Prostate gland (tissue), 2 donors: ENCODE measurements around the gene BMX.

Source experiments
- POLR2A ChIP-seq: fragments of 450-650 bp; IDR thresholded peaks from one replicate; pipeline ENCODE4 v1.6.1; 2016; ENCODE audit warnings: antibody characterized with exemption, mild to moderate bottlenecking
- TF ChIP-seq, protein P1 (sequence below), 4 experiments: fragments of 200-600 bp in 2 of 4; fragments of 450-650 bp in 2 of 4; sonication (generic) in 2 of 4; IDR thresholded peaks; 1 replicate in 3 of 4; 2 replicates in 1 of 4; pipeline ENCODE4 v1.5.1; 2016 to 2019; ENCODE audit warnings: antibody characterized with exemption in 4 of 4, mild to moderate bottlenecking in 2 of 4, moderate library complexity in 2 of 4

DNA sequence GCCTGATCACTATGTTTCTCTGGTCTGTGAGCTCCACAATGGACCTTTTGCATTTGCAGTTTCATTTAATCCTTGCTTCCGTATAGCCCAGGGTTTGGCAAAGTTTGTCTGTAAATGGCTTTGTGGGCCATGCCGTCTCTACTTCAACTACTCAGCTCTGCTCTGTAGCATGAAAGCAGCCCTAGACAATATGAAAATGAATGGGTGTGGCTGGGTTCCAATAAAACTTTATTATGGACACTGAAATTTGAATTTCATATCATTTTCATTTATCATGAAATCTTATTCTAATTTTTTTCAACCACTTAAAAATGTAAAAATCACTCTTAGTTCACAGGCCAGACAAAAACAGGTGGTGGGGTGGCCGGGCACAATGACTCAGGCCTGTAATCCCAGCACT is 58.6 kb downstream of the BMX start:
- TF ChIP-seq, protein P1, sequence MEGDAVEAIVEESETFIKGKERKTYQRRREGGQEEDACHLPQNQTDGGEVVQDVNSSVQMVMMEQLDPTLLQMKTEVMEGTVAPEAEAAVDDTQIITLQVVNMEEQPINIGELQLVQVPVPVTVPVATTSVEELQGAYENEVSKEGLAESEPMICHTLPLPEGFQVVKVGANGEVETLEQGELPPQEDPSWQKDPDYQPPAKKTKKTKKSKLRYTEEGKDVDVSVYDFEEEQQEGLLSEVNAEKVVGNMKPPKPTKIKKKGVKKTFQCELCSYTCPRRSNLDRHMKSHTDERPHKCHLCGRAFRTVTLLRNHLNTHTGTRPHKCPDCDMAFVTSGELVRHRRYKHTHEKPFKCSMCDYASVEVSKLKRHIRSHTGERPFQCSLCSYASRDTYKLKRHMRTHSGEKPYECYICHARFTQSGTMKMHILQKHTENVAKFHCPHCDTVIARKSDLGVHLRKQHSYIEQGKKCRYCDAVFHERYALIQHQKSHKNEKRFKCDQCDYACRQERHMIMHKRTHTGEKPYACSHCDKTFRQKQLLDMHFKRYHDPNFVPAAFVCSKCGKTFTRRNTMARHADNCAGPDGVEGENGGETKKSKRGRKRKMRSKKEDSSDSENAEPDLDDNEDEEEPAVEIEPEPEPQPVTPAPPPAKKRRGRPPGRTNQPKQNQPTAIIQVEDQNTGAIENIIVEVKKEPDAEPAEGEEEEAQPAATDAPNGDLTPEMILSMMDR (IDR thresholded peaks at IDR 0.05), result no peak
- TF ChIP-seq POLR2A, result no peak
